ENCODE results near the gene SINHCAF. TPM values are rescaled to one million over a fixed set of nuclear protein-coding genes. Genes with fewer than 3 reads are reported as not detected.

Gene SINHCAF
- total and polyA plus RNA-seq, 9 of the 15 experiments (the other 6 are each of a cell fraction or from before 2014, with no cell fraction given), result 73.2 to 185 (median 110) TPM

- peak; percentile 71 for TF ChIP-seq FIP1L1 (IDR thresholded peaks at IDR 0.05; ENCODE audit: low read depth, low read length, poor library complexity, severe bottlenecking)
- TF ChIP-seq U2AF2 (optimal IDR thresholded peaks at IDR 0.05; ENCODE audit: low read depth, low read length), result no peak
- TF ChIP-seq HDAC6 (IDR thresholded peaks at IDR 0.05; ENCODE audit: low read depth, low read length), result no peak
- TF ChIP-seq, protein P1, sequence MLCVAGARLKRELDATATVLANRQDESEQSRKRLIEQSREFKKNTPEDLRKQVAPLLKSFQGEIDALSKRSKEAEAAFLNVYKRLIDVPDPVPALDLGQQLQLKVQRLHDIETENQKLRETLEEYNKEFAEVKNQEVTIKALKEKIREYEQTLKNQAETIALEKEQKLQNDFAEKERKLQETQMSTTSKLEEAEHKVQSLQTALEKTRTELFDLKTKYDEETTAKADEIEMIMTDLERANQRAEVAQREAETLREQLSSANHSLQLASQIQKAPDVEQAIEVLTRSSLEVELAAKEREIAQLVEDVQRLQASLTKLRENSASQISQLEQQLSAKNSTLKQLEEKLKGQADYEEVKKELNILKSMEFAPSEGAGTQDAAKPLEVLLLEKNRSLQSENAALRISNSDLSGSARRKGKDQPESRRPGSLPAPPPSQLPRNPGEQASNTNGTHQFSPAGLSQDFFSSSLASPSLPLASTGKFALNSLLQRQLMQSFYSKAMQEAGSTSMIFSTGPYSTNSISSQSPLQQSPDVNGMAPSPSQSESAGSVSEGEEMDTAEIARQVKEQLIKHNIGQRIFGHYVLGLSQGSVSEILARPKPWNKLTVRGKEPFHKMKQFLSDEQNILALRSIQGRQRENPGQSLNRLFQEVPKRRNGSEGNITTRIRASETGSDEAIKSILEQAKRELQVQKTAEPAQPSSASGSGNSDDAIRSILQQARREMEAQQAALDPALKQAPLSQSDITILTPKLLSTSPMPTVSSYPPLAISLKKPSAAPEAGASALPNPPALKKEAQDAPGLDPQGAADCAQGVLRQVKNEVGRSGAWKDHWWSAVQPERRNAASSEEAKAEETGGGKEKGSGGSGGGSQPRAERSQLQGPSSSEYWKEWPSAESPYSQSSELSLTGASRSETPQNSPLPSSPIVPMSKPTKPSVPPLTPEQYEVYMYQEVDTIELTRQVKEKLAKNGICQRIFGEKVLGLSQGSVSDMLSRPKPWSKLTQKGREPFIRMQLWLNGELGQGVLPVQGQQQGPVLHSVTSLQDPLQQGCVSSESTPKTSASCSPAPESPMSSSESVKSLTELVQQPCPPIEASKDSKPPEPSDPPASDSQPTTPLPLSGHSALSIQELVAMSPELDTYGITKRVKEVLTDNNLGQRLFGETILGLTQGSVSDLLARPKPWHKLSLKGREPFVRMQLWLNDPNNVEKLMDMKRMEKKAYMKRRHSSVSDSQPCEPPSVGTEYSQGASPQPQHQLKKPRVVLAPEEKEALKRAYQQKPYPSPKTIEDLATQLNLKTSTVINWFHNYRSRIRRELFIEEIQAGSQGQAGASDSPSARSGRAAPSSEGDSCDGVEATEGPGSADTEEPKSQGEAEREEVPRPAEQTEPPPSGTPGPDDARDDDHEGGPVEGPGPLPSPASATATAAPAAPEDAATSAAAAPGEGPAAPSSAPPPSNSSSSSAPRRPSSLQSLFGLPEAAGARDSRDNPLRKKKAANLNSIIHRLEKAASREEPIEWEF (CRISPR knock-in tag; IDR thresholded peaks at IDR 0.05), result no peak
- peak; percentile 71 for TF ChIP-seq ZNF592 (IDR thresholded peaks at IDR 0.05)
- TF ChIP-seq HNRNPK (IDR thresholded peaks at IDR 0.05; ENCODE audit: low read depth, low read length, poor library complexity, severe bottlenecking), result no peak
- TF ChIP-seq GATA2 (CRISPR knock-in tag; IDR thresholded peaks at IDR 0.05), result no peak
- no peak for TF ChIP-seq XRCC3 (IDR thresholded peaks at IDR 0.05)
- peak; percentile 84 for TF ChIP-seq POLR2G (IDR thresholded peaks at IDR 0.05; ENCODE audit: low read depth, low read length)
- no peak; a peak in 1 of 4 replicates for TF ChIP-seq TBL1XR1 (IDR thresholded peaks at IDR 0.05; ENCODE audit: low read length in 2 of 2)
- peak; percentile 84 for TF ChIP-seq CCNT2 (IDR thresholded peaks at IDR 0.05; ENCODE audit: borderline replicate concordance, extremely low read depth, insufficient read length, low read depth, low read length)
- TF ChIP-seq HOXB6 (CRISPR knock-in tag; IDR thresholded peaks at IDR 0.05; ENCODE audit: borderline replicate concordance), result no peak
- TF ChIP-seq POLR3A (IDR thresholded peaks at IDR 0.05; ENCODE audit: borderline replicate concordance, extremely low read depth, insufficient read depth, insufficient read length), result no peak
- TF ChIP-seq MEIS2 (IDR thresholded peaks at IDR 0.05; ENCODE audit: partially characterized antibody), result no peak
- TF ChIP-seq EP400 (IDR thresholded peaks at IDR 0.05), result peak; percentile 42; the same call in 1 of the 2 replicates
- no peak for TF ChIP-seq CHD2 (IDR thresholded peaks at IDR 0.05; ENCODE audit: low read depth, low read length)
- no peak for TF ChIP-seq C11orf30 (IDR thresholded peaks at IDR 0.05; ENCODE audit: low read depth)
- no peak for TF ChIP-seq ZC3H4 (CRISPR knock-in tag; IDR thresholded peaks at IDR 0.05; ENCODE audit: borderline replicate concordance)
Observed at GRCh38 chr12:31324116-31324844, 1.7 kb downstream of the SINHCAF start (continued).

Measured in K562 (cell line).